Lung microvascular endothelial cell (primary cell): ENCODE results near the gene ITPR2. TPM values are rescaled to one million over a fixed set of nuclear protein-coding genes. Genes with fewer than 3 reads are reported as not detected.
A peak's percentile ranks its signal among the peaks of the same experiment; 100 is the strongest.
"Not testable (repeated sequence)": the region's sequence is repeated elsewhere in the genome, so short reads cannot be mapped to it uniquely, and the experiment has no call there.

Experiments
- DNase-seq, 2 donors: peaks; one replicate each; pipeline versions ENCODE4 v3.0.0 to v3.0.0-alpha.2; 2010; ENCODE audit warnings: low read depth in 2 of 2
- total RNA-seq: library from RNA; depleted of rRNA; stranded (reverse); fragments of >200 nt; gene quantifications from 2 replicates; pipeline ENCODE4 v1.2.1, GENCODE V29; 2014

The ITPR2 gene
- total RNA-seq, 1 donor from 2014 or later: 14.5 TPM

GRCh38 chr12:26318661-26319068 is 514.3 kb downstream of the ITPR2 start:
- peak; percentile 73 to 94 for DNase-seq

- DNase-seq: peak; percentile 31 to 92
Observed at GRCh38 chr12:26317942-26318575, 514.9 kb downstream of the ITPR2 start.

- DNase-seq: not testable (repeated sequence)
Observed at GRCh38 chr12:26314103-26314502, 518.9 kb downstream of the ITPR2 start.

GRCh38 chr12:26310489-26310888 is 522.5 kb downstream of the ITPR2 start:
- DNase-seq: not testable (repeated sequence)

- no peak for DNase-seq
Observed at GRCh38 chr12:26309634-26310033, 523.4 kb downstream of the ITPR2 start.

- DNase-seq: no peak
Observed at GRCh38 chr12:26304273-26304672, 528.7 kb downstream of the ITPR2 start.

GRCh38 chr12:26303418-26303817 is 529.6 kb downstream of the ITPR2 start:
- DNase-seq: no peak

GRCh38 chr12:26302776-26303175 is 530.2 kb downstream of the ITPR2 start:
- no peak for DNase-seq

GRCh38 chr12:26299751-26300150 is 533.2 kb downstream of the ITPR2 start:
- DNase-seq: no peak

GRCh38 chr12:26298785-26299621 is 534.0 kb downstream of the ITPR2 start:
- DNase-seq: peak; percentile 51 to 89

- DNase-seq: no peak
Observed at GRCh38 chr12:26297396-26298070, 535.5 kb downstream of the ITPR2 start.

- DNase-seq: no peak
Observed at GRCh38 chr12:26295001-26295400, 538.0 kb downstream of the ITPR2 start.

GRCh38 chr12:26293612-26294011 is 539.4 kb downstream of the ITPR2 start:
- DNase-seq: no peak

GRCh38 chr12:26292596-26292995 is 540.4 kb downstream of the ITPR2 start:
- DNase-seq: no peak

- DNase-seq: peak in 1 of 2 donors; percentile 27
Observed at GRCh38 chr12:26290565-26290964, 542.4 kb downstream of the ITPR2 start.

- peak in 1 of 2 donors; percentile 52 for DNase-seq
Observed at GRCh38 chr12:26287671-26288381, 545.2 kb downstream of the ITPR2 start.

Other genes starting within 250 kb of the ITPR2 start
- 17.3 and 17.7 TPM in 2 replicates for gene INTS13, start 104.8 kb upstream of the ITPR2 start, total RNA-seq
- gene FGFR1OP2, start 105.3 kb upstream of the ITPR2 start, total RNA-seq: 40.8 and 102 TPM in 2 replicates
- 99.0 and 107 TPM in 2 replicates for gene TM7SF3, start 181.2 kb upstream of the ITPR2 start, total RNA-seq
- 34.7 and 41.9 TPM in 2 replicates for gene MED21, start 189.4 kb upstream of the ITPR2 start, total RNA-seq
- not detected in 2 replicates for gene C12orf71, start 249.4 kb upstream of the ITPR2 start, total RNA-seq